Activated CD4-positive, alpha-beta T cell treated with anti-CD3 and anti-CD28 coated beads, Interleukin-2, amount 10 ng/mL, durations not matched to agents 7 days and 5 days (primary cell): ENCODE results near the gene ZFP90. TPM values are rescaled to one million over a fixed set of nuclear protein-coding genes. Genes with fewer than 3 reads are reported as not detected.

Experiments used
- CTCF ChIA-PET: fragments of 350-600 bp; sonication (Branson Sonifier 250); formaldehyde crosslinking; loops from one replicate; lab custom pipeline; 2021; ENCODE audit warnings: antibody characterized with exemption; lab: Charles Lee
- POLR2A ChIA-PET: fragments of 350-600 bp; sonication (Branson Sonifier 250); formaldehyde crosslinking; loops from one replicate; lab custom pipeline; 2021; ENCODE audit warnings: antibody characterized with exemption; lab: Charles Lee
- DNase-seq: peaks from one replicate; pipeline ENCODE4 v3.0.0-alpha.2; 2020
- H3K27ac Mint-ChIP-seq: one replicate; pipeline ENCODE4 v1.8.0; 2021; ENCODE audit warnings: mild to moderate bottlenecking, moderate library complexity, mixed read lengths
- H3K27me3 Mint-ChIP-seq: one replicate; pipeline ENCODE4 v1.8.0; 2021; ENCODE audit warnings: mixed read lengths
- H3K36me3 Mint-ChIP-seq: one replicate; pipeline ENCODE4 v1.8.0; 2021; ENCODE audit warnings: low read depth, mixed read lengths
- H3K4me1 Mint-ChIP-seq: one replicate; pipeline ENCODE4 v1.8.0; 2021; ENCODE audit warnings: mixed read lengths
- H3K4me3 Mint-ChIP-seq: one replicate; pipeline ENCODE4 v1.8.0; 2021; ENCODE audit warnings: mild to moderate bottlenecking, moderate library complexity, mixed read lengths
- H3K9me3 Mint-ChIP-seq: one replicate; pipeline ENCODE4 v1.8.0; 2021; ENCODE audit warnings: mixed read lengths
- total RNA-seq, 2 experiments: library from RNA; stranded (reverse); gene quantifications; one replicate each; pipeline ENCODE4 v1.2.3, GENCODE V29; 2021

The ZFP90 gene
- total RNA-seq, 2 experiments from 2014 or later, result 36.0 to 37.8 TPM

GRCh38 chr16:68605746-68606145 lies 66.7 kb downstream of the ZFP90 start:
- DNase-seq, result no peak

GRCh38 chr16:68607443-68607842 lies 68.4 kb downstream of the ZFP90 start:
- CTCF ChIA-PET, result no interaction called here
- H3K9me3 Mint-ChIP-seq, result peaks cover 3% of the 10 kb centered on the region

More at GRCh38 chr16:68605746-68606145, 66.7 kb downstream of the ZFP90 start:
- Mint-ChIP-seq H3K4me3 (no peak overlapping the region), H3K4me1 (no peaks in the 10 kb centered on the region), H3K36me3 (no peaks in the 10 kb centered on the region), H3K27me3 (no peaks in the 10 kb centered on the region), H3K27ac (no peak overlapping the region), H3K9me3 (peaks cover 3% of the 10 kb centered on the region)
- ChIA-PET CTCF (interaction anchor here (0.6 kb wide), 1 partner anchor 40 kb away, joined by 3 read pairs; no protein-coding TSS in a partner anchor), POLR2A (no interaction called here)

GRCh38 chr16:68608330-68608729 lies 69.2 kb downstream of the ZFP90 start:
- no peak overlapping the region for H3K4me3 Mint-ChIP-seq
- H3K36me3 Mint-ChIP-seq, result no peaks in the 10 kb centered on the region
- H3K27me3 Mint-ChIP-seq, result no peaks in the 10 kb centered on the region
- no peak for DNase-seq
- H3K27ac Mint-ChIP-seq, result no peak overlapping the region
- POLR2A ChIA-PET, result no interaction called here
- peaks cover 3% of the 10 kb centered on the region for H3K9me3 Mint-ChIP-seq
- CTCF ChIA-PET, result no interaction called here
- no peaks in the 10 kb centered on the region for H3K4me1 Mint-ChIP-seq

More at GRCh38 chr16:68607443-68607842, 68.4 kb downstream of the ZFP90 start:
- POLR2A ChIA-PET, result no interaction called here
- Mint-ChIP-seq H3K27ac (no peak overlapping the region), H3K36me3 (no peaks in the 10 kb centered on the region), H3K27me3 (no peaks in the 10 kb centered on the region), H3K4me3 (no peak overlapping the region), H3K4me1 (no peaks in the 10 kb centered on the region)
- no peak for DNase-seq

- no peaks in the 10 kb centered on the region for H3K36me3 Mint-ChIP-seq
- no peak overlapping the region for H3K27ac Mint-ChIP-seq
- H3K4me3 Mint-ChIP-seq, result no peak overlapping the region
- ChIA-PET CTCF (interaction anchor here (0.5 kb wide), 1 partner anchor 50 kb away, joined by 3 read pairs; no protein-coding TSS in a partner anchor), POLR2A (no interaction called here)
- peaks cover 15% of the 10 kb centered on the region for H3K9me3 Mint-ChIP-seq
- no peak for DNase-seq
- H3K4me1 Mint-ChIP-seq, result no peaks in the 10 kb centered on the region
- H3K27me3 Mint-ChIP-seq, result no peaks in the 10 kb centered on the region
Observed at GRCh38 chr16:68612996-68613395, 73.9 kb downstream of the ZFP90 start.

GRCh38 chr16:68617734-68618133 lies 78.6 kb downstream of the ZFP90 start:
- no peaks in the 10 kb centered on the region for H3K36me3 Mint-ChIP-seq
- ChIA-PET CTCF (interaction anchor here (0.6 kb wide), 1 partner anchor 639 kb away, joined by 4 read pairs; no protein-coding TSS in a partner anchor), POLR2A (no interaction called here)
- H3K9me3 Mint-ChIP-seq, result peaks cover 12% of the 10 kb centered on the region
- H3K27ac Mint-ChIP-seq, result no peak overlapping the region
- no peak overlapping the region for H3K4me3 Mint-ChIP-seq
- no peaks in the 10 kb centered on the region for H3K27me3 Mint-ChIP-seq
- H3K4me1 Mint-ChIP-seq, result no peaks in the 10 kb centered on the region
- no peak for DNase-seq

Other genes with a start within 250 kb of the ZFP90 start
- gene SLC7A6OS, start 228.3 kb upstream of the ZFP90 start, total RNA-seq, result 10 to 100 TPM; 25.9 to 28.6 TPM
- 10 to 100 TPM; 76.9 TPM for gene PRMT7, start 228.3 kb upstream of the ZFP90 start, total RNA-seq
- 1 to 10 TPM; 4.1 to 4.6 TPM for gene SMPD3, start 90.8 kb upstream of the ZFP90 start, total RNA-seq
- under 1 TPM in 1 of 2 experiments, not detected in 1; 0.31 TPM for gene CDH3, start 106.0 kb downstream of the ZFP90 start, total RNA-seq
- under 1 TPM; 0.06 to 0.69 TPM for gene CDH1, start 198.0 kb downstream of the ZFP90 start, total RNA-seq